Neuronal stem cell (in vitro differentiated cells): ENCODE measurements around the gene MREG.

Experiments used
- DNase-seq: peaks from one replicate; pipeline ENCODE4 v3.0.0-alpha.2; 2013; ENCODE audit warnings: low spot score
- H2AFZ ChIP-seq: one replicate; pipeline ENCODE4 v1.6.1; 2013; ENCODE audit warnings: mild to moderate bottlenecking, low read length, inconsistent platforms
- H2AK5ac ChIP-seq: 2 replicates; pipeline ENCODE4 v1.6.1; 2013; ENCODE audit warnings: low read depth, mild to moderate bottlenecking, inconsistent platforms, low read length, moderate library complexity, mixed read lengths
- H2BK120ac ChIP-seq: 2 replicates; pipeline ENCODE4 v1.6.1; 2013; ENCODE audit warnings: low read depth, mild to moderate bottlenecking, inconsistent platforms, low read length, moderate library complexity, mixed read lengths
- H2BK12ac ChIP-seq: one replicate; pipeline ENCODE4 v1.6.1; 2013; ENCODE audit warnings: low read length, inconsistent platforms
- H2BK15ac ChIP-seq: 2 replicates; pipeline ENCODE4 v1.6.1; 2013; ENCODE audit warnings: mild to moderate bottlenecking, low read length, inconsistent platforms, mixed read lengths
- H2BK5ac ChIP-seq: one replicate; pipeline ENCODE4 v1.6.1; 2013; ENCODE audit warnings: inconsistent platforms, mild to moderate bottlenecking, low read length, moderate library complexity
- H3K14ac ChIP-seq: one replicate; pipeline ENCODE4 v1.6.1; 2013; ENCODE audit warnings: low read length, inconsistent platforms
- H3K18ac ChIP-seq: 2 replicates; pipeline ENCODE4 v1.6.1; 2013; ENCODE audit warnings: low read length, inconsistent platforms
- H3K23ac ChIP-seq: 2 replicates; pipeline ENCODE4 v1.6.1; 2013; ENCODE audit warnings: low read depth, mild to moderate bottlenecking, mixed read lengths, low read length, inconsistent platforms; ENCODE audit not compliant: poor library complexity
- H3K27ac ChIP-seq: replicated peaks from 3 replicates; pipeline ENCODE4 v1.5.1; 2013; ENCODE audit warnings: low read length, inconsistent platforms
- H3K27me3 ChIP-seq, 3 experiments: 2 replicates each; pipeline ENCODE4 v1.6.1; 2013; ENCODE audit warnings: low read length in 3 of 3, mild to moderate bottlenecking in 2 of 3, inconsistent platforms in 1 of 3, low read depth in 1 of 3, mixed read lengths in 1 of 3, moderate library complexity in 1 of 3; ENCODE audit not compliant: control insufficient read depth in 3 of 3, insufficient read depth in 3 of 3
- H3K36me3 ChIP-seq, 2 donors: replicated peaks in 1 of 2; 2 replicates each; pipeline ENCODE4 v1.6.1; 2013; ENCODE audit warnings: low read length in 2 of 2; ENCODE audit not compliant: control insufficient read depth in 2 of 2, insufficient read depth in 2 of 2
- H3K4ac ChIP-seq: 2 replicates; pipeline ENCODE4 v1.6.1; 2013; ENCODE audit warnings: inconsistent platforms, mild to moderate bottlenecking, low read length, moderate library complexity
- H3K4me1 ChIP-seq, 2 donors: 1 replicate in 1 of 2; 2 replicates in 1 of 2; pipeline ENCODE4 v1.6.1; 2013; ENCODE audit warnings: low read length in 2 of 2, low read depth in 1 of 2; ENCODE audit not compliant: control insufficient read depth in 2 of 2, insufficient read depth in 1 of 2
- H3K4me2 ChIP-seq: one replicate; pipeline ENCODE4 v1.6.1; 2013; ENCODE audit warnings: mild to moderate bottlenecking, low read length, inconsistent platforms; ENCODE audit not compliant: insufficient read depth, poor library complexity, severe bottlenecking
- H3K4me3 ChIP-seq, 2 donors: 2 replicates each; pipeline ENCODE4 v1.5.1; 2013; ENCODE audit warnings: low read length in 2 of 2, mild to moderate bottlenecking in 2 of 2, inconsistent platforms in 1 of 2, moderate library complexity in 1 of 2
- H3K79me1 ChIP-seq: one replicate; pipeline ENCODE4 v1.6.1; 2013; ENCODE audit warnings: low read depth, mild to moderate bottlenecking, inconsistent platforms, low read length, moderate library complexity
- H3K9ac ChIP-seq: one replicate; pipeline ENCODE4 v1.6.1; 2013; ENCODE audit warnings: mild to moderate bottlenecking, low read depth, low read length, inconsistent platforms; ENCODE audit not compliant: poor library complexity
- H3K9me3 ChIP-seq, 2 donors: replicated peaks in 1 of 2; 2 replicates each; pipeline versions ENCODE3 to v1.6.1; 2013; ENCODE audit warnings: low read length in 2 of 2, mild to moderate bottlenecking in 2 of 2, inconsistent platforms in 1 of 2, low read depth in 1 of 2, mixed read lengths in 1 of 2, moderate library complexity in 1 of 2; ENCODE audit not compliant: control insufficient read depth in 2 of 2, insufficient read depth in 1 of 2
- H4K8ac ChIP-seq: one replicate; pipeline ENCODE4 v1.6.1; 2013; ENCODE audit warnings: low read depth, mild to moderate bottlenecking, inconsistent platforms, low read length, moderate library complexity
- H4K91ac ChIP-seq: one replicate; pipeline ENCODE4 v1.6.1; 2013; ENCODE audit warnings: low read length, low read depth, mild to moderate bottlenecking, inconsistent platforms; ENCODE audit not compliant: poor library complexity
- WGBS, 2 donors: extraction: QIAGEN DNeasy Blood & Tissue Kit; methylation state at CpG; one replicate each; pipeline ENCODE4 v1.1.7; 2013; ENCODE audit warnings: missing lambda C conversion rate in 2 of 2, mixed read lengths in 1 of 2; ENCODE audit not compliant: insufficient read length in 2 of 2, insufficient replicate concordance in 1 of 2; ENCODE audit errors: extremely low coverage in 2 of 2; 5-methylcytosine and 5-hydroxymethylcytosine counted together

The MREG gene

DNA sequence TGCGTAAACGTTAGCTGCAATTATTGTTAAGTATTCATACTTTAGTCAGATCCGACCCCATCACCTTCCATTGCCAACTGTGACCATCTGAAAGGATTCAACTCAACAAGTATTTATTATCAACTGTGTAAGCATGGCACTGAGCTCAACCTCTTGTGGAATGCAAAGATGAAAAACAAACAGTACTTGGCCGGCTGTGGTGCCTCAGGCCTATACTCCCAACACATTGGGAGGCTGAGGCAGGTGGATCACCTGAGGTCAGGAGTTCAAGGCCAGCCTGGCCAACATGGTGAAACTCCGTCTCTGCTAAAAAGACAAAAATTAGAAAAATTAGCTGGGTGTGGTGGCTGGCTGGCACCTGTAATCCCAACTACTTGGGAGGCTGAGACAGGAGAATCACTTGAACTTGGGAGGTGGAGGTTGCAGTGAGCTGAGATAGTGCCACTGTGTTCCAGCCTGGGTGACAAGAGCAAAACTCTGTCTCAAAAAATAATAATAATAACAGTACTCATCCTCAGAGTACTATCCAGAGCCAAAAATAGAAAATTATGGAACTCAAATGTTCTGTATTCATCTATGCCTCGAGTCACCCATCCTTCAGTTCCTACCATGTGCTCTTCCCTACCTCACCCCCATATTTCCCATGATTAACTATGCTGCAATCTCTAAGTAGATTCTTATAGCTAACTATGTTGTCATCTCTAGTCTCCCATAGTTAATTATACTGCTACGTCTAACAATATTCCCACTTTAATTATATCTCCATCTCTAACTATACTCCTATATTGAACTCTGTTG is 8.6 kb upstream of the MREG start:
- Histone ChIP-seq H3K9ac (no peak overlapping the region), H3K4ac (no peak overlapping the region), H3K18ac (no peak overlapping the region), H2BK120ac (no peak overlapping the region), H4K91ac (no peak overlapping the region), H3K4me3 (no peak overlapping the region), H3K27me3 (no peaks in the 10 kb centered on the region), H2BK12ac (no peak overlapping the region), H3K14ac (no peak overlapping the region), H3K9me3 (no peaks in the 10 kb centered on the region), H3K4me2 (no peak overlapping the region), H4K8ac (no peak overlapping the region), H3K27ac (no peak overlapping the region), H3K4me1 (no peaks in the 10 kb centered on the region), H2AFZ (no peak overlapping the region), H2BK15ac (no peak overlapping the region), H2AK5ac (no peak overlapping the region), H3K79me1 (no peaks in the 10 kb centered on the region), H3K36me3 (no peaks in the 10 kb centered on the region), H3K23ac (no peak overlapping the region), H2BK5ac (no peak overlapping the region)
- 100% methylated on average over 1 of the region's 7 CpGs for WGBS, 2 donors
- DNase-seq, result no peak

DNA sequence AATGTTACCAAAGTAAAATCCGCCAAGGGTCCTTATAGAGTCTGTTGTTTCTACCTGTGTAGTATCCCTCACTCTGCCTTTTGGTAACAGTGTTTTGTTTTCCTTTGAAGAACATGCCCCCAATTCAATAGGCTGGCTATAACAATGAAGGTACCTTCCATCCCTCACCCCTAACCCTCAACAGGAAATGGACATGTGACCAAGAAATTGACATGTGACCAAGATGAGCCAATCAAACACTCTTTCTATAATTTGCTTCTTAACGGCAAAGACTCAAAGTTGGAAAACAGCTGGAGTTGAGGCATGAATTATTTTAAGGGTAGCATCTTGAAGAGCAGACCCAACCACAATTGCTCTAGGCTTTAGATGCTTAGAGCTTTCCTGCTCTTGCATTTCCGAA is 5.4 kb upstream of the MREG start:
- H3K79me1 ChIP-seq, result no peaks in the 10 kb centered on the region
- DNase-seq, result no peak
- H2BK120ac ChIP-seq, result no peak overlapping the region
- H3K27ac ChIP-seq, result no peak overlapping the region
- no peak overlapping the region for H2BK12ac ChIP-seq
- H3K14ac ChIP-seq, result no peak overlapping the region
- H3K4ac ChIP-seq, result no peak overlapping the region
- no peak overlapping the region for H2BK5ac ChIP-seq
- no peaks in the 10 kb centered on the region for H3K36me3 ChIP-seq
- no peak overlapping the region for H4K8ac ChIP-seq
- no CpG with 5 or more reads among the region's 3 CpGs for WGBS, 2 donors
- H3K4me1 ChIP-seq, result peaks cover 0 to 3% of the 10 kb centered on the region in 2 donors
- H3K23ac ChIP-seq, result no peak overlapping the region
- H4K91ac ChIP-seq, result no peak overlapping the region
- no peak overlapping the region for H3K18ac ChIP-seq
- no peak overlapping the region for H3K4me3 ChIP-seq
- H3K4me2 ChIP-seq, result no peak overlapping the region
- no peak overlapping the region for H2AK5ac ChIP-seq
- H2AFZ ChIP-seq, result no peak overlapping the region
- H3K27me3 ChIP-seq, result no peaks in the 10 kb centered on the region
- H3K9me3 ChIP-seq, result no peaks in the 10 kb centered on the region
- H3K9ac ChIP-seq, result no peak overlapping the region
- H2BK15ac ChIP-seq, result no peak overlapping the region

DNA sequence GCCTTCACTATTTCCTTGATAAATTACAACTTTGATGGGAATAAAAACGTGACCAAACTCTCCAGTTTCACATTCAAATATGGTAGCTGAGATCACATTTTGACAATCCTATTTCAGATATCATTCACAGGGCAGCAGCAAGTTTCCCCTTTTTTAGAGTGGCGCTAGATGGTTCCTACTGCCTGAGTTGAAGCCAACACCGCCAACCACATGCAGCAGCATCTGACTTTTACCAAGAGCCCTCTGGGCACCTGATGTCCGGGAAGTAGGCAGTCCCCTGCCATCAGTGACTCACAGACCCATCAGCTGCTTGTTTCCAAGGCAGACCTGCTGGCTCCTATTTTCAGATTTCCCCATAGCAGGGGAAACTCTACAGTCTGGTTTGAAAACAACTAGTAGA is 4.0 kb upstream of the MREG start:
- H3K4me1 ChIP-seq, result peaks cover 2 to 9% of the 10 kb centered on the region in 2 donors
- H2BK120ac ChIP-seq, result no peak overlapping the region
- no peak overlapping the region for H3K18ac ChIP-seq
- no peak overlapping the region for H2AK5ac ChIP-seq
- H3K79me1 ChIP-seq, result no peaks in the 10 kb centered on the region
- H3K4me2 ChIP-seq, result no peak overlapping the region
- no CpG with 5 or more reads among the region's 4 CpGs for WGBS, 2 donors
- H4K8ac ChIP-seq, result no peak overlapping the region
- DNase-seq, result no peak
- no peaks in the 10 kb centered on the region for H3K9me3 ChIP-seq
- no peak overlapping the region for H3K9ac ChIP-seq
- no peak overlapping the region for H2BK15ac ChIP-seq
- H3K36me3 ChIP-seq, result no peaks in the 10 kb centered on the region
- H3K4me3 ChIP-seq, result no peak overlapping the region
- H4K91ac ChIP-seq, result no peak overlapping the region
- H3K14ac ChIP-seq, result no peak overlapping the region
- no peak overlapping the region for H2AFZ ChIP-seq
- H3K27ac ChIP-seq, result no peak overlapping the region
- no peak overlapping the region for H3K4ac ChIP-seq
- no peak overlapping the region for H2BK5ac ChIP-seq
- H3K27me3 ChIP-seq, result no peaks in the 10 kb centered on the region
- no peak overlapping the region for H2BK12ac ChIP-seq
- H3K23ac ChIP-seq, result no peak overlapping the region

DNA sequence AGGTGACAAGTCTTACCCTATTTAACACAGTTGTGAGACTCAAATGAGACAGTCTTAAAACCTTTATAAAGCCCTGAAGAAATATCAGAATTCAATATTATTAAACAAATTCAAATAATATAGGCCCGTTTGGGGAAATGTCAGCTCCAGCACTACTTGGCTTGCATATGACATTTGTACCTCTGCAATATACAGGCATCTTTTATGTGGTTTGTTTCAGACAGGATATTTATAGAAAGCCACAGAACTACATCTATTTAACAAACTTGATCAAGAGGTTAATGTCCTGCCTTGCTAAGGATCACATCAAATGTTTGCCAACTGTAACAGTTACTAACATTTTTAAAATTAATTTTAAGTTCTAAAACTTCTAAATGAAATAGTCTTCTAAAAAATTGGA is 3.2 kb upstream of the MREG start:
- Histone ChIP-seq H3K18ac (no peak overlapping the region), H3K4me1 (peaks cover 2 to 14% of the 10 kb centered on the region in 2 donors), H2BK120ac (no peak overlapping the region), H4K8ac (no peak overlapping the region), H2AFZ (no peak overlapping the region), H3K4me3 (no peak overlapping the region), H3K27ac (no peak overlapping the region), H3K79me1 (no peaks in the 10 kb centered on the region), H3K9ac (no peak overlapping the region), H3K23ac (no peak overlapping the region), H2BK5ac (no peak overlapping the region), H4K91ac (no peak overlapping the region), H3K36me3 (no peaks in the 10 kb centered on the region), H3K4me2 (no peak overlapping the region), H3K4ac (no peak overlapping the region), H3K14ac (no peak overlapping the region), H2BK15ac (no peak overlapping the region), H2BK12ac (no peak overlapping the region), H2AK5ac (no peak overlapping the region), H3K9me3 (no peaks in the 10 kb centered on the region), H3K27me3 (no peaks in the 10 kb centered on the region)
- WGBS, 2 donors, result no CpG with 5 or more reads among the region's 1 CpG
- DNase-seq, result no peak
